Retinal pigment epithelial cell (primary cell): ENCODE data around the gene ARMC9.
"Not testable (repeated sequence)": the region's sequence is repeated elsewhere in the genome, so short reads cannot be mapped to it uniquely, and the experiment has no call there.

Experiments
- DNase-seq: peaks from one replicate; pipeline ENCODE4 v3.0.0-alpha.2; 2010; ENCODE audit warnings: low read depth
- H3K4me3 ChIP-seq: 2 replicates; pipeline ENCODE4 v1.5.1; 2011; ENCODE audit warnings: mild to moderate bottlenecking, low read length, control low read depth, moderate library complexity
- TF ChIP-seq, protein P1 (sequence below): conservative IDR thresholded peaks from 2 replicates; pipeline ENCODE4 v1.5.1; 2011; ENCODE audit warnings: low read depth, low read length, control low read depth, inconsistent platforms

ARMC9 gene

DNA sequence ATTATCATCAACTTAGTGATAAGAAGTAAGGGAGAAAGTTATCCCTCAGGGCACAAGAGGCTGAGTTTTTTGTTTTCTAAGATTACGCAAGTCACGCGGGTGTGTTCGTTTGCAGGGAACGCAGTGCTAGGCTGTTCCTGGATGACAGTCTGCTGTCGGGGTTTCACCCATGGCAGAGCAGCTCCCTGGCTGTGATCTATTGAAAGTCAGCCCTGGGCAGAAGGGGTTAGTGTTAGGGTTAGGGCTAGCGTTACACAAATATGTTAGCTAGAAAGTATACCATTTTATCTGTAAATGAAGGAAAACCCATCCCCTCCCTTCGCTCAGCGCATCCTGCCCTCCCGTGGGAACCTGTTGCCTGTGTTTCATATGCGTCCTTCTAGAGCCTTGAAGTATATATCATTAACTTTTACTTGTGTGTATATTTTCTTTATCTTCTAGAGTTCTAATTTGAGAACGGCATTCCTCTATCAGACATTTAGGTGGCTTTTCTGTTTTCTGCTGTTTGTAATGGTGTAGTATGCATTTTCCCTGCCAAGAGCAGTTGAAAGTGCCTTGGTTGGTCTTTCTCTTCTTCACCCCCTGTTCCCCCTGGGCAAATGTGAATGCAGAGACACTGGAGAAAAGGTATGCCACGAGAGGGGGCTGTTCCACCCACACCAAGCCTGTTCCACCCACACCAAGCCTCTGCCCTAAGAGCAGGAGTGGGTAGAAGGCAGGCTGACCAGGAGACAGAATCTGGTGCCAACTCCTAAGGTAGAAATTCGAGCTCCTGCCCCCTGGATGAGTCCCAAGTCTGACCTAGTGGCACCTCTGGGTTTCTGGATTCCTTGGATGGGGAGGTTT, 47.0 kb downstream of the ARMC9 start:
- DNase-seq, result no peak
- TF ChIP-seq, protein P1, sequence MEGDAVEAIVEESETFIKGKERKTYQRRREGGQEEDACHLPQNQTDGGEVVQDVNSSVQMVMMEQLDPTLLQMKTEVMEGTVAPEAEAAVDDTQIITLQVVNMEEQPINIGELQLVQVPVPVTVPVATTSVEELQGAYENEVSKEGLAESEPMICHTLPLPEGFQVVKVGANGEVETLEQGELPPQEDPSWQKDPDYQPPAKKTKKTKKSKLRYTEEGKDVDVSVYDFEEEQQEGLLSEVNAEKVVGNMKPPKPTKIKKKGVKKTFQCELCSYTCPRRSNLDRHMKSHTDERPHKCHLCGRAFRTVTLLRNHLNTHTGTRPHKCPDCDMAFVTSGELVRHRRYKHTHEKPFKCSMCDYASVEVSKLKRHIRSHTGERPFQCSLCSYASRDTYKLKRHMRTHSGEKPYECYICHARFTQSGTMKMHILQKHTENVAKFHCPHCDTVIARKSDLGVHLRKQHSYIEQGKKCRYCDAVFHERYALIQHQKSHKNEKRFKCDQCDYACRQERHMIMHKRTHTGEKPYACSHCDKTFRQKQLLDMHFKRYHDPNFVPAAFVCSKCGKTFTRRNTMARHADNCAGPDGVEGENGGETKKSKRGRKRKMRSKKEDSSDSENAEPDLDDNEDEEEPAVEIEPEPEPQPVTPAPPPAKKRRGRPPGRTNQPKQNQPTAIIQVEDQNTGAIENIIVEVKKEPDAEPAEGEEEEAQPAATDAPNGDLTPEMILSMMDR, result no peak

DNA sequence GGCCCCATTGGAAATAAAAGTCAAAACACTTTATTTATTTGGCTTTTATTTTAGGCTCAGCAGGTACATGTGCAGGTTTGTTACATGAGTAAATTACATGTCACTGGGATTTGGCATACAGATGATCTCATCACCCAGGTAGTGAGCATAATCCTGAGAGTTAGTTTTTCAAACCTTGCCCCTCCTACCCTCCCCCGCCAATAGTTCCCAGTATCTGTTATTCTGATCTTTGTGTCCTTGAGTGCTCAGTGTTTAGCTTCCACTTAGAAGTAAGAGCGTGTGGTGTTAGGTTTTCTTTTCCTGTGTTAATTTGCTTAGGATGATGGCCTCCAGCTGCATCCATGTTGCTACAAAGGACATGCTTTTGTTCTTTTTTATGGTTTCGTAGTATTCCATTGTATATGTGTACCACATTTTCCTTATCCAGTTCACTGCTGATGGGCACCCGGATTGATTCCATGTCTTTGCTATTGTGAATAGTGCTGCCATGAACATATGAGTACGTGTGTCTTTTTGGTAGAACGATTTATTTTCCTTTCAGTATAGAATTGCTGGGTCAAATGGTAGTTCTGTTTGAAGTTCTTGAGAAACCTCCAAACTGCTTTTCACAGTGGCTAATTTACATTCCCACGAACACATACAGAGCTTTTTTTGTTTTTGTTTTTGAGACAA, 47.9 kb downstream of the ARMC9 start:
- no peak overlapping the region for H3K4me3 ChIP-seq
- no peak for DNase-seq
- TF ChIP-seq, protein P1, result no peak

More for the DNA sequence above, 47.0 kb downstream of the ARMC9 start:
- H3K4me3 ChIP-seq, result no peak overlapping the region

GRCh38 chr2:231250146-231250545, 51.7 kb downstream of the ARMC9 start:
- no peak overlapping the region for H3K4me3 ChIP-seq
- no peak for DNase-seq
- TF ChIP-seq, protein P1, result no peak

DNA sequence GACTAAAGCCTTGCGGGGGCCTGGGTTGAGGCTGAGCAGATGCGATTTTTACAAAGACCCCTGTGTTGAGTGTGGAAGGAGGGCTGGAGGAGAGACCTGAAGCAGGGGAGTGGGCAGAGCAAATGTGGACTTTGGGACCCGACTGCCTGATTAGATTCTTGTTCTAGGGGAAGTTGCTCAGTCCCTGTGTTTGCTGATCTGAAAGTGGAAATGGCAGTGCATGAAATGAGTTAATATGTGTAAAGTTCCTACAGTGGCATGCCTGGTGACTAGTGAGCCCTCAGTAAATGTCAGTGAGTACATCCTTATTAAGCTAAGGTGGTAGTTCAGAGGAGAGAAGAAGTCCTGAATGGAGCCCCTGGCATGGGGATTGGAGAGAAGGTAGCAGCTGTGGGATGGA, 52.3 kb downstream of the ARMC9 start:
- no peak overlapping the region for H3K4me3 ChIP-seq
- TF ChIP-seq, protein P1, result no peak
- no peak for DNase-seq

GRCh38 chr2:231253292-231253691, 54.9 kb downstream of the ARMC9 start:
- not testable (repeated sequence) for DNase-seq, H3K4me3 ChIP-seq

DNA sequence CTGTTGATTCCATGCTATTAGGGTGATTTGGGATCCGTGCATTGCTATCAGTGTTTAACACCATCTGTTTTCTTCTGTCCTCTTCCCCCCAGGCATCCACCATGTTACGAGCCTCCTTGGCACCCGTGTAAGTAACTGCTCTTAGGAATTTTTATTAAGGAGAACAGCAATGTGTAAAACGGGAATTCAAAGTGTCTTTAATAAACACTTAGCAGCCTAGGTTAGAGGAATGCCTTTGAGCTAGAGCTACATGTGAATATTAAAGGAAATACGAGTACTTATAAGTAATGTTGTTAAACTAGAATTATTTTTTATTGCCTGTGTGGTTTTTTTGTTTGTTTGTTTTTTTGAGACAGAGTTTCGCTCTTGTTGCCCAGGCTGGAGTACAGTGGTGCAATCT, 58.1 kb downstream of the ARMC9 start:
- H3K4me3 ChIP-seq, result no peak overlapping the region
- TF ChIP-seq, protein P1, result no peak
- DNase-seq, result no peak

DNA sequence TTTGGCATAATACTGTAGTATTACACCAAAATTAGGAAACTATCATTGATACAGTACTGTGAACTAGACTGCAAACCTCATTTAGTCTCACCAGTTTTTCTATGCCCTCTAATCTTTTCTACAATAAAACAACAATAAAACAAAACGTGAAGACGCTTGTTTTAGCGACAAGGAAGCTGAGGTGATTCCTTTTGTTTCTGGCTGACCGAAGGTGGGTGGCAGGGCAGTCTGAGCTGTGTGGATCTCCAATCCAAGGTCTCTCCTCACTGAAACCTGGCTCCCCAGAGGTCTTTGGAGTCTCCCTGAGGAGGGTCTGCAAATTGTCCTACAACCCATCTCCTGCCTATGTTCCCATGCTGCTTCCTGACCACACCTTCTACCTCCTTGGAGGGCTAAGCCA, 59.3 kb downstream of the ARMC9 start:
- H3K4me3 ChIP-seq, result no peak overlapping the region
- no peak for DNase-seq
- TF ChIP-seq, protein P1, result no peak
